DOHH2 (cell line): ENCODE measurements around the gene TEKTIP1.

Experiments used
- CTCF ChIP-seq: fragments of 200-600 bp; sonication (generic); IDR thresholded peaks from one replicate; pipeline ENCODE4 v1.5.1; 2014; ENCODE audit warnings: antibody characterized with exemption, mild to moderate bottlenecking, low read depth, low read length; ENCODE audit not compliant: poor library complexity, severe bottlenecking
- EZH2phosphoT487 ChIP-seq: fragments of 200-600 bp; sonication (generic); IDR thresholded peaks from 2 replicates; pipeline ENCODE4 v1.6.1; 2017; ENCODE audit warnings: borderline replicate concordance, mild to moderate bottlenecking, antibody characterized with exemption, low read length, moderate library complexity, mixed read lengths

GRCh38 chr19:3510727-3511126 lies 28.2 kb upstream of the TEKTIP1 start:
- TF ChIP-seq CTCF, result no peak
- TF ChIP-seq EZH2phosphoT487, result no peak
